CD4-positive, alpha-beta T cell treated with Interleukin-12 subunit alpha and Interleukin-12 subunit beta, for 1 hour (primary cell): Measurements from ENCODE around the gene GFRA3.

Source experiments
- DNase-seq: peaks from one replicate; pipeline ENCODE4 v3.0.0-alpha.2; 2020

Gene GFRA3

GRCh38 chr5:138246822-138247221 is 27.6 kb downstream of the GFRA3 start:
- DNase-seq: no peak

GRCh38 chr5:138246334-138246733 is 28.1 kb downstream of the GFRA3 start:
- no peak for DNase-seq

DNA sequence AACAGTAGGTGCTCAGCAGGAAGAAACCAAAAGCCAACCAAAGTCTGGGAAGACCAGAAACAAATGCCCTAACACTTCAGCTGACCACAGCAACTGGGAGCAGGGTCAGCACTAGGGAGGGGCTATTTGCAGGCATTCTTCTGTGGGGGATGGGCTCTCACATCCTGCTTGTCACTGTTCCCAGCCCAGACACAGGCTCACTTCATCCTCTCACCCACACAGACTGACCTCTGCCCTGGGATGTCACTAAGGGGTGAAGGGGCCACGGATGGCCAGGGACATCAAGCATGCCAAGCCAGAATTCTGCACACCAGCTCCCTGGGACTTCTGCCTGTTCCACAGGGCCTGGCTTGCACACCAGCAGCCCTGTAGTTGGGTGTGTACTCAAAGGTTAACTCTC is 28.7 kb downstream of the GFRA3 start:
- no peak for DNase-seq

DNA sequence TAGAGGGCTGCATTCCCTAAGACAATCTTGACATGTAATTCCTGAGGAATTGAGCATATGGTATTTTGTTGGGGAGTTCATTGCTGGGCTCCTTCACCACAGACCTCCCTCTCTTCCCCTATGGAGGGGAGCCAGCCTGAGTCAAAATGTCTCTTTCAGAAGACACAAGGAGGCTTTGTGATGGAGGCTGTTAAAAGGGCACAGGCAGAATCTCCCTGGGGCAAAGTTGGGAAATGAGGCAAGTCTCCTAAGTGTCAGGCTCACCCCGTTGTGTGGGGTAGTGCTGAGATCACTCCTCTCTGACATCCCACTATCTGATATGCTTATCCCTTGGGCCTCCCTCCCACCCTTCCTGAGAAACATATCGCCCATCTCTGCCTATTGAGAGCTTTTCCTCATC is 30.6 kb downstream of the GFRA3 start:
- DNase-seq: no peak

DNA sequence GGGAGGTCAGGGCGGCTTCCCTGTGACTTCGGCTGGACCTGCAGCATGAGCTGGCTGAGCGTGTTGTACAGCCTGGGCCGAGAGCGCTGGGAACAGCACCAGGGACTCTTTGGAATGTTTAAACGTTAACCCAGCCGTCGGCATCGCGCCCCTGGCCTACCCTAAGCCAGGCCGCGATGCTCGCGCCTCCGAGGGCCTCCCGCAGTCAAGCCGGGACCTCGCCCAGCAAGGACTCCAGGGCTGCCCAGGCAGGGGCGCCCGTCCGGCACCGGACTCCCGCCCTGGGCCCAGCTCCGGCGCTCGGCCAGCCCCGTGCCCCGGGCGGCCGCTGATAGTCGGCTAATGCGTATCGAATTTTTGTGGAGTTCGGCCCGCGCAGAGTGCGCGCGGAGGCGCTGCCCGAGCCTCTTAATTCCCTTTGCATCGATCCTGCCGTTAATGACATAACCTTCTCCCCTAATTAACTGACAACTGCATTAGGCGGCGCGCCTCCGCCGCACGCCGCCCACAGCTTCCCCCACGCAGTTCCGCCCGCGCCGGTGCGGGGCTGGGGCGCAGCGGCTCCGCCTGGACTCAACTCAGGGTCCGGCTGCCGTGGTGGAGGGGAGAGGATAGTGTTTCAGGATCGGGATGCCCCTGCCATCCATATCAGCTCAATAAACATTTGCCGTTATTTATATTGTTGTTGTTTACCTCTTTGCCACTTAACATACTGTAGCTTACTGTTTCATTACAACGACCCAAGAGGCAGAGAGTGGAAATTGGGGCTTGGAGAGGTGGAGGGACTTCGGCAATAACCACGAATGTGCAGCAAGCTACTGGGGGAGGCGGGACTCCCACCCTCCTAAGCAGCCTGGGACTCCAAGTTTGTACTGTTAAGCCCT is 32.5 kb downstream of the GFRA3 start:
- DNase-seq: peak; percentile 17

GRCh38 chr5:138240650-138241385 is 33.6 kb downstream of the GFRA3 start:
- no peak for DNase-seq

DNA sequence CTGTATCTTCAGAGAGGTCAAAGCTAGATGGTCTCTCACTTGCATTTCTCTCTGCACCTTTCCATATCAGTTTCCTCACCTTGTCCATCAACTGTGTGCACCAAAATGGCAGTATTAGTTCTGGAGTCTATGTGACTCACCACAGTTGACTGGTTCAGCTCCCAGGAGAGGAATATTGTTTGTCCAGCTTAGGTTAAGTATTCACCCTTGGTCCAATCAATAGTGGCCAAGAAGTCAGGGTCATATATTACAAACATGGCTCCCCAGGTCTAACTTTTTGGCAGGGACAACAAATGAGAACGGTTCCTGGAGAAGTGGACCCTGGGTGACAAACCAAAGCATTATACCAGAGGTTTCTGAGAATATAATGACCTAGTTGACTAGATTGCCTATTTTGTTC is 36.4 kb downstream of the GFRA3 start:
- DNase-seq: no peak

- no peak for DNase-seq
Observed at GRCh38 chr5:138234651-138235050, 39.8 kb downstream of the GFRA3 start.

GRCh38 chr5:138233280-138233679 is 41.1 kb downstream of the GFRA3 start:
- DNase-seq: no peak

GRCh38 chr5:138230981-138231589 is 43.3 kb downstream of the GFRA3 start:
- DNase-seq: no peak

DNA sequence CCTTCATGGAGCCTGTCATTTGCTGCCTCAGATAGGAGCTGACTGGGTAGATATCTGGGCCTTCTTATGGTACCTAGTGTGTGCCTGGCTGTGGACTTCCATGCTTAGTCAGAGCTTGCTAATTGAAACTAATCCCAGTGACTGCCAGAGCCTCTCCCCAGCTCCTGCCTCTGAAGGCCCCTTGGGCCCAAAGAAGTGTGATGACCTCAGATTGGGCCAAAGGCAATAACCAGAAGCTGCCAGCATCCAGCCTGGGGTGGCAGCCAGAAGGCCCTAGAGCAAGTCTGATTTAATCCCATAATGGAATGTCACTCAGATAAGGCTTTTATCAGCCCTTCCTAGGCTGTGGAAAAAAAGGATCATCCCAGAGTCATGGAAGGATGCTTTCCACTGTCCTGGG is 44.2 kb downstream of the GFRA3 start:
- DNase-seq: no peak

GRCh38 chr5:138229387-138229786 is 45.0 kb downstream of the GFRA3 start:
- DNase-seq: no peak

DNA sequence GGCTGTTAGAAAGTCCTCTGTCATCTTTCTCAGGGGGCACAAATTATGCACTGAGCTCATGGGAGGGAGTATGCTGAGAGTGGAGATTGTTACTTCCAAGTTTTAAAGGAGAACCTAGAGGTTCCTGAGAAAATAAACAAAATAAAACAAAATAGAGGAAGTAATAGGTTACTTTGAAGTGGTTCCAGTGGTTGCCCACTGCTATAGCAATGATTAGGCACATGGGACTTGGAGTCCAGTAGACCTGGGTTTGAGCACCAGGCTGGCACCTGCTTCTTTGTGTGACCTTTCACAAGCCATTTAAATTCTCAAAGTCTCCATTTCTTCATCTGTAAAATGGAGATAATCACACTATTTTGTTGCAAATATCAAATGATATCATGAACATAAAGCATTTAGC is 47.5 kb downstream of the GFRA3 start:
- DNase-seq: no peak

- no peak for DNase-seq
Observed at GRCh38 chr5:138224712-138225111, 49.7 kb downstream of the GFRA3 start.

- DNase-seq: no peak
Observed at GRCh38 chr5:138223532-138223931, 50.9 kb downstream of the GFRA3 start.

DNA sequence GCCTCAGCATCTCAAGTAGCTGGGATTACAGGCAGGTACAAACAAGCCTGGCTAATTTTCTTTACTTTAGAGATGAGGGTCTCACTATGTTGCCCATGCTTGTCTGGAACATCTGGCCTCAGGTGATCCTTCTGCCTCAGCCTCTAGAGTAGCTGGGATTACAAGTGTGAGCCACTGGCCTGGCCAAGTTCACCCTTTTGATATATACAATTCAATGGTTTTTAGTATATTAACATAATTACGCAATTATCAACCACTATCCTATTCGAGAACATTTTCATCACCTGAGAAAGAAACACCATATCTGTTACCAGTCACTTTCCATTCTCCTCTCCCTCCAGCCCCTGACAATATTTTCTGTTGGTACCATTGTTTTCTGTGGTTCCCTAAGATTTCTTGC is 57.6 kb downstream of the GFRA3 start:
- DNase-seq: no peak

- peak; percentile 96 for DNase-seq
Observed at GRCh38 chr5:138213161-138214029, 61.0 kb downstream of the GFRA3 start, which contains the start of gene CDC23. CDC23 (minus strand) TSS chr5:138213323; CDS start chr5:138213312, 11 bp downstream.

DNA sequence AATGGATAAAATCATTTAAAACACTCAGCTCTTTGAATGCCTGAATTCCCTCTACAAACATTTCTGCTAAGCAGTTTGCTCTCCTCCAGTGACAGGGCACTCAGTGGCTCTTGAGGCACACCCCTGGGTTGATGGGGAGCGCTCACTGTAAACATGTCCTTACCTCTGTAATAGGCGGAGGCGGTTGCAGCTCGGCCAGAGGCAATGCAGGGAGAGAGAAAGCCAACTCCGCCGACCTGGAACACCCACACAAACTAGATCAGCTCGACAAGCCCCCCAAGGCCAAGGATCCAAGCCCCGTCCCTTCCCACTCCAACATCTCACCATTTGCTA is 61.6 kb downstream of the GFRA3 start:
- no peak for DNase-seq

DNA sequence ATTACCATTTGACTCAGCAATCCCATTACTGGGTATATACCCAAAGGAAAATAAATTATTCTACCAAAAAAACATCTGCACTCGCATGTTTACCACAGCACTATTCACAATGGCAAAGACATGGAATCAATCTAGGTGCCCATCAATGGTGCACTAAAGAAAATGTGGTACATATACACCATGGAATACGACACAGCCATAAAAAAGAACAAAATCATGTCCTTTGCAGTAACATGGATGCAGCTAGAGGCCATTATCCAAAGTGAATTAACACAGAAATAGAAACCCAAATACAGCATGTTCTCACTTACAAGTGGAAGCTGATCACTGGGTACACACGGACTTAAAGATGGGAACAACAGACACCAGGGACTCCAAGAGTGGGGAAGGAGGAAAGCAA is 63.4 kb downstream of the GFRA3 start:
- DNase-seq: no peak
